Measurements from ENCODE around the gene KPRP.

Gene KPRP

GRCh38 chr1:152757747-152758146 is at the start of gene KPRP:
TSS of gene KPRP (plus strand) at chr1:152758025. CDS start at chr1:152759589, 1,564 bp downstream.
- no peak for TF ChIP-seq CTCF (IDR thresholded peaks at IDR 0.05; ENCODE audit: extremely low read depth, missing control alignments)
- DNase-seq (ENCODE audit: low spot score): no peak

GRCh38 chr1:152718238-152718637 is 39.6 kb upstream of the KPRP start:
- no peak for TF ChIP-seq CTCF (IDR thresholded peaks at IDR 0.05; ENCODE audit: extremely low read depth, missing control alignments)
- DNase-seq (ENCODE audit: low spot score): no peak

- DNase-seq (ENCODE audit: low spot score): no peak
- TF ChIP-seq CTCF (IDR thresholded peaks at IDR 0.05; ENCODE audit: extremely low read depth, missing control alignments): no peak
These were observed 32.6 kb upstream of the KPRP start for GRCh38 chr1:152725261-152725660.

- DNase-seq (ENCODE audit: low spot score): no peak
These were observed 28.8 kb upstream of the KPRP start for GRCh38 chr1:152728986-152729385.

GRCh38 chr1:152735648-152736047 is 22.2 kb upstream of the KPRP start:
- no peak for DNase-seq (ENCODE audit: low spot score)

More at GRCh38 chr1:152728986-152729385, 28.8 kb upstream of the KPRP start:
- no peak for TF ChIP-seq CTCF (IDR thresholded peaks at IDR 0.05; ENCODE audit: extremely low read depth, missing control alignments)

GRCh38 chr1:152737997-152738396 is 19.8 kb upstream of the KPRP start:
- DNase-seq (ENCODE audit: low spot score): no peak
- no peak for TF ChIP-seq CTCF (IDR thresholded peaks at IDR 0.05; ENCODE audit: extremely low read depth, missing control alignments)

More at GRCh38 chr1:152735648-152736047, 22.2 kb upstream of the KPRP start:
- peak; percentile 37 for TF ChIP-seq CTCF (IDR thresholded peaks at IDR 0.05; ENCODE audit: extremely low read depth, missing control alignments)

- TF ChIP-seq CTCF (IDR thresholded peaks at IDR 0.05; ENCODE audit: extremely low read depth, missing control alignments): no peak
These were observed 18.0 kb upstream of the KPRP start for GRCh38 chr1:152739841-152740240.

More at GRCh38 chr1:152739841-152740240, 18.0 kb upstream of the KPRP start:
- DNase-seq (ENCODE audit: low spot score): no peak
